ENCODE results near the gene CCDC14. TPM values are rescaled to one million over a fixed set of nuclear protein-coding genes. Genes with fewer than 3 reads are reported as not detected.
"Not testable (repeated sequence)": the region's sequence is repeated elsewhere in the genome, so short reads cannot be mapped to it uniquely, and the experiment has no call there.

CCDC14 gene
- polyA plus RNA-seq, 3 donors: 1.1 to 37.2 (median 4.0) TPM

DNA sequence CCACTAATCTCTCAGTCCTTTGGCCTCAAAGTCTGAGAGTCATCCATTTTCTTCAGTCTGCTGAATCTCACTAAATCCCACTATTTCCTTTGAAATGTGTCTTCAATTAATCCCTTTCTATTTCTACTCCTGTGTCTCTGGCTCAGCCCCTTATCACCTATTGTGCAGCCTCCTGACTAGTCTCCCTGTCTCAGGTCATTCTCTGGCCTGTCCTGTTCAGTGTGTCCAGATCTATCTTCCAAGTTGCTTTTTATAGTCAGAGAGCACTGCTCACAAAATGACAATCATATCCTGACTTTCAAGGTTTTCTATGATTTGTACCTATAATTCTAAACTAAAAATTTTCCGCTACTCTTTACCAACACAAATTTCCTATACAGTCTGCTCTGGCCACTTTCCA is 23.3 kb upstream of the CCDC14 start:
- no peaks in the 10 kb centered on the region for H3K36me3 ChIP-seq (replicated peaks in 1 of 2; ENCODE audit: control insufficient read depth in 1 of 2, insufficient read depth in 2 of 2, low read length in 2 of 2)
- H3K4me2 ChIP-seq (replicated peaks; ENCODE audit: extremely low read depth, low read length, poor library complexity, severe bottlenecking): no peak overlapping the region
- no peak overlapping the region for H2AFZ ChIP-seq (ENCODE audit: insufficient read depth, low read depth, low read length, poor library complexity, severe bottlenecking)
- Mint-ChIP-seq H3K27ac (no peak overlapping the region), H3K36me3 (no peaks in the 10 kb centered on the region), H3K27me3 (ENCODE audit: low read depth in 3 of 3) (peaks cover 29 to 55% (median 41%) of the 10 kb centered on the region in 3 donors), H3K4me1 (peaks cover 5% of the 10 kb centered on the region), H3K9me3 (peaks cover 0 to 3% (median 0%) of the 10 kb centered on the region in 7 donors), H3K4me3 (no peak overlapping the region)
- TF ChIP-seq, protein P1, sequence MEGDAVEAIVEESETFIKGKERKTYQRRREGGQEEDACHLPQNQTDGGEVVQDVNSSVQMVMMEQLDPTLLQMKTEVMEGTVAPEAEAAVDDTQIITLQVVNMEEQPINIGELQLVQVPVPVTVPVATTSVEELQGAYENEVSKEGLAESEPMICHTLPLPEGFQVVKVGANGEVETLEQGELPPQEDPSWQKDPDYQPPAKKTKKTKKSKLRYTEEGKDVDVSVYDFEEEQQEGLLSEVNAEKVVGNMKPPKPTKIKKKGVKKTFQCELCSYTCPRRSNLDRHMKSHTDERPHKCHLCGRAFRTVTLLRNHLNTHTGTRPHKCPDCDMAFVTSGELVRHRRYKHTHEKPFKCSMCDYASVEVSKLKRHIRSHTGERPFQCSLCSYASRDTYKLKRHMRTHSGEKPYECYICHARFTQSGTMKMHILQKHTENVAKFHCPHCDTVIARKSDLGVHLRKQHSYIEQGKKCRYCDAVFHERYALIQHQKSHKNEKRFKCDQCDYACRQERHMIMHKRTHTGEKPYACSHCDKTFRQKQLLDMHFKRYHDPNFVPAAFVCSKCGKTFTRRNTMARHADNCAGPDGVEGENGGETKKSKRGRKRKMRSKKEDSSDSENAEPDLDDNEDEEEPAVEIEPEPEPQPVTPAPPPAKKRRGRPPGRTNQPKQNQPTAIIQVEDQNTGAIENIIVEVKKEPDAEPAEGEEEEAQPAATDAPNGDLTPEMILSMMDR (IDR thresholded peaks at IDR 0.05): no peak
- H3K9ac ChIP-seq (ENCODE audit: insufficient read depth, low read length, poor library complexity, severe bottlenecking): no peak overlapping the region
- peaks cover 23 to 33% of the 10 kb centered on the region in 2 donors for H3K27me3 ChIP-seq (ENCODE audit: control insufficient read depth in 2 of 2, insufficient read depth in 2 of 2, low read length in 2 of 2)
- H3K4me3 ChIP-seq (replicated peaks in 1 of 3; ENCODE audit: low read depth in 2 of 3, low read length in 3 of 3): no peak overlapping the region
- H3K4me1 ChIP-seq (ENCODE audit: control insufficient read depth in 1 of 2, insufficient read depth in 2 of 2, low read length in 2 of 2): no peaks in the 10 kb centered on the region
- no peaks in the 10 kb centered on the region for H4K20me1 ChIP-seq (ENCODE audit: insufficient read depth, low read length)
- intact Hi-C loops (cut with micrococcal nuclease): no loop called here
- no peaks in the 10 kb centered on the region for H3K9me3 ChIP-seq (replicated peaks in 1 of 2; ENCODE audit: control insufficient read depth in 1 of 2, insufficient read depth in 1 of 2, low read length in 2 of 2)
- no peak for DNase-seq
- no CpG with 5 or more reads among the region's 1 CpG for WGBS (ENCODE audit: insufficient coverage)
- no peak overlapping the region for H3K27ac ChIP-seq (ENCODE audit: low read depth in 1 of 2, low read length in 2 of 2)
- no peaks in the 10 kb centered on the region for H3K79me2 ChIP-seq (ENCODE audit: insufficient read depth, low read length)

DNA sequence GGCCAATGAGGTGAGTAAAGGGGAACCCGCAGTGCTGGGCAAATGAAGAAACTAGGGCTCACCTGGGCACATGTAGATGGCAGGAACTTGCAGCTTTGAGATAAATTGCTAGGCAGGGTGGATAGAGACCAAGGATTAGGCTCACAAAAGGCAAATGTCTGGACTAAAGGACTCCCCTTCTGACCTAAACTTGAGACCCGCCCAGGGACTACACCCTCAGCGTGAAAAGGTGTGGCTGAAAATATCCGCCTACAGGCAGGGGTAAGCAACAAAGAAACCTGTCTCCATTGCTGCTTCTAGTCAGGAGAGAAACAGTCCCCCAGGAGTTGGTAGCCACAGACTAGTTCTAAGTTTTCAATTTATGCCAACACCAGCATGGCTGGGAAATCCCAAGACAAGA is 20.3 kb upstream of the CCDC14 start:
- H2AFZ ChIP-seq (ENCODE audit: insufficient read depth, low read depth, low read length, poor library complexity, severe bottlenecking); H4K20me1 ChIP-seq (ENCODE audit: insufficient read depth, low read length); H3K9me3 ChIP-seq (replicated peaks in 1 of 2; ENCODE audit: control insufficient read depth in 1 of 2, insufficient read depth in 1 of 2, low read length in 2 of 2); H3K4me3 Mint-ChIP-seq; H3K27ac ChIP-seq (ENCODE audit: low read depth in 1 of 2, low read length in 2 of 2); H3K4me2 ChIP-seq (replicated peaks; ENCODE audit: extremely low read depth, low read length, poor library complexity, severe bottlenecking); H3K4me3 ChIP-seq (replicated peaks in 1 of 3; ENCODE audit: low read depth in 2 of 3, low read length in 3 of 3); H3K9me3 Mint-ChIP-seq; H3K36me3 ChIP-seq (replicated peaks in 1 of 2; ENCODE audit: control insufficient read depth in 1 of 2, insufficient read depth in 2 of 2, low read length in 2 of 2); intact Hi-C loops (cut with micrococcal nuclease); H3K9ac ChIP-seq (ENCODE audit: insufficient read depth, low read length, poor library complexity, severe bottlenecking); DNase-seq; H3K27ac Mint-ChIP-seq; H3K4me1 ChIP-seq (ENCODE audit: control insufficient read depth in 1 of 2, insufficient read depth in 2 of 2, low read length in 2 of 2); H3K4me1 Mint-ChIP-seq; H3K79me2 ChIP-seq (ENCODE audit: insufficient read depth, low read length); H3K36me3 Mint-ChIP-seq: not testable (repeated sequence)
- H3K27me3 ChIP-seq (ENCODE audit: control insufficient read depth in 2 of 2, insufficient read depth in 2 of 2, low read length in 2 of 2): peaks cover 7 to 26% of the 10 kb centered on the region in 2 donors
- no CpG with 5 or more reads among the region's 4 CpGs for WGBS (ENCODE audit: insufficient coverage)
- H3K27me3 Mint-ChIP-seq (ENCODE audit: low read depth in 3 of 3): peaks cover 18 to 36% (median 30%) of the 10 kb centered on the region in 3 donors

All from CD14-positive monocyte (primary cell).